Measurements from ENCODE around the gene HDLBP. TPM values are rescaled to one million over a fixed set of nuclear protein-coding genes. Genes with fewer than 3 reads are reported as not detected.
"Not testable (repeated sequence)": the region's sequence is repeated elsewhere in the genome, so short reads cannot be mapped to it uniquely, and the experiment has no call there.

HDLBP gene
- polyA plus RNA-seq, 3 donors = 50.4 to 73.1 (median 69.9) TPM

GRCh38 chr2:241296767-241297166 lies 18.7 kb downstream of the HDLBP start:
- Mint-ChIP-seq H3K27me3 (ENCODE audit: low read depth in 3 of 3) (no peaks in the 10 kb centered on the region), H3K36me3 (peaks cover 10 to 20% of the 10 kb centered on the region in 2 donors), H3K27ac (peak overlapping the region in 2 of 7 donors; percentile 20 to 27), H3K4me1 (peaks cover 7% of the 10 kb centered on the region), H3K4me3 (no peak overlapping the region), H3K9me3 (no peaks in the 10 kb centered on the region)
- Histone ChIP-seq H4K20me1 (ENCODE audit: insufficient read depth, low read length) (peaks cover 99% of the 10 kb centered on the region), H3K27ac (ENCODE audit: low read depth in 1 of 2, low read length in 2 of 2) (peak overlapping the region in 1 of 2 donors; percentile 9), H3K4me3 (replicated peaks in 1 of 3; ENCODE audit: low read depth in 2 of 3, low read length in 3 of 3) (no peak overlapping the region), H3K79me2 (ENCODE audit: insufficient read depth, low read length) (peaks cover 97% of the 10 kb centered on the region), H3K9me3 (replicated peaks in 1 of 2; ENCODE audit: control insufficient read depth in 1 of 2, insufficient read depth in 1 of 2, low read length in 2 of 2) (no peaks in the 10 kb centered on the region), H3K9ac (ENCODE audit: insufficient read depth, low read length, poor library complexity, severe bottlenecking) (no peak overlapping the region), H2AFZ (ENCODE audit: insufficient read depth, low read depth, low read length, poor library complexity, severe bottlenecking) (no peak overlapping the region), H3K27me3 (ENCODE audit: control insufficient read depth in 2 of 2, insufficient read depth in 2 of 2, low read length in 2 of 2) (no peaks in the 10 kb centered on the region), H3K4me1 (ENCODE audit: control insufficient read depth in 1 of 2, insufficient read depth in 2 of 2, low read length in 2 of 2) (no peaks in the 10 kb centered on the region), H3K4me2 (replicated peaks; ENCODE audit: extremely low read depth, low read length, poor library complexity, severe bottlenecking) (no peak overlapping the region), H3K36me3 (replicated peaks in 1 of 2; ENCODE audit: control insufficient read depth in 1 of 2, insufficient read depth in 2 of 2, low read length in 2 of 2) (peaks cover 0 to 15% of the 10 kb centered on the region in 2 donors)
- WGBS (ENCODE audit: insufficient coverage) = 97% methylated on average over 3 of the region's 8 CpGs
- TF ChIP-seq CTCF (IDR thresholded peaks at IDR 0.05) = no peak
- intact Hi-C loops (cut with micrococcal nuclease) = no loop called here
- no peak for DNase-seq

- intact Hi-C loops (cut with micrococcal nuclease) = no loop called here
- Mint-ChIP-seq H3K9me3 (no peaks in the 10 kb centered on the region), H3K4me1 (peaks cover 7% of the 10 kb centered on the region), H3K36me3 (peaks cover 10 to 22% of the 10 kb centered on the region in 2 donors), H3K27me3 (ENCODE audit: low read depth in 3 of 3) (no peaks in the 10 kb centered on the region), H3K4me3 (no peak overlapping the region), H3K27ac (no peak overlapping the region)
- Histone ChIP-seq H3K4me2 (replicated peaks; ENCODE audit: extremely low read depth, low read length, poor library complexity, severe bottlenecking) (no peak overlapping the region), H3K9ac (ENCODE audit: insufficient read depth, low read length, poor library complexity, severe bottlenecking) (no peak overlapping the region), H3K27ac (ENCODE audit: low read depth in 1 of 2, low read length in 2 of 2) (no peak overlapping the region), H4K20me1 (ENCODE audit: insufficient read depth, low read length) (peaks cover 100% of the 10 kb centered on the region), H3K36me3 (replicated peaks in 1 of 2; ENCODE audit: control insufficient read depth in 1 of 2, insufficient read depth in 2 of 2, low read length in 2 of 2) (peaks cover 0 to 15% of the 10 kb centered on the region in 2 donors), H3K4me3 (replicated peaks in 1 of 3; ENCODE audit: low read depth in 2 of 3, low read length in 3 of 3) (no peak overlapping the region), H3K27me3 (ENCODE audit: control insufficient read depth in 2 of 2, insufficient read depth in 2 of 2, low read length in 2 of 2) (no peaks in the 10 kb centered on the region), H3K79me2 (ENCODE audit: insufficient read depth, low read length) (peaks cover 99% of the 10 kb centered on the region), H2AFZ (ENCODE audit: insufficient read depth, low read depth, low read length, poor library complexity, severe bottlenecking) (no peak overlapping the region), H3K9me3 (replicated peaks in 1 of 2; ENCODE audit: control insufficient read depth in 1 of 2, insufficient read depth in 1 of 2, low read length in 2 of 2) (no peaks in the 10 kb centered on the region), H3K4me1 (ENCODE audit: control insufficient read depth in 1 of 2, insufficient read depth in 2 of 2, low read length in 2 of 2) (no peaks in the 10 kb centered on the region)
- DNase-seq = no peak
- no CpG with 5 or more reads among the region's 7 CpGs for WGBS (ENCODE audit: insufficient coverage)
- TF ChIP-seq CTCF (IDR thresholded peaks at IDR 0.05) = no peak
Observed at GRCh38 chr2:241295326-241296095, 20.0 kb downstream of the HDLBP start.

- H3K4me3 Mint-ChIP-seq; H3K4me1 ChIP-seq (ENCODE audit: control insufficient read depth in 1 of 2, insufficient read depth in 2 of 2, low read length in 2 of 2); H3K27me3 Mint-ChIP-seq (ENCODE audit: low read depth in 3 of 3); H3K9me3 ChIP-seq (replicated peaks in 1 of 2; ENCODE audit: control insufficient read depth in 1 of 2, insufficient read depth in 1 of 2, low read length in 2 of 2); DNase-seq; H3K4me3 ChIP-seq (replicated peaks in 1 of 3; ENCODE audit: low read depth in 2 of 3, low read length in 3 of 3); H3K9ac ChIP-seq (ENCODE audit: insufficient read depth, low read length, poor library complexity, severe bottlenecking); H3K9me3 Mint-ChIP-seq; H3K4me2 ChIP-seq (replicated peaks; ENCODE audit: extremely low read depth, low read length, poor library complexity, severe bottlenecking); H2AFZ ChIP-seq (ENCODE audit: insufficient read depth, low read depth, low read length, poor library complexity, severe bottlenecking); H3K27me3 ChIP-seq (ENCODE audit: control insufficient read depth in 2 of 2, insufficient read depth in 2 of 2, low read length in 2 of 2); H3K27ac Mint-ChIP-seq; H3K27ac ChIP-seq (ENCODE audit: low read depth in 1 of 2, low read length in 2 of 2); intact Hi-C loops (cut with micrococcal nuclease): not testable (repeated sequence)
- Histone ChIP-seq H3K36me3 (replicated peaks in 1 of 2; ENCODE audit: control insufficient read depth in 1 of 2, insufficient read depth in 2 of 2, low read length in 2 of 2) (peaks cover 4 to 17% of the 10 kb centered on the region in 2 donors), H3K79me2 (ENCODE audit: insufficient read depth, low read length) (peaks cover 99% of the 10 kb centered on the region), H4K20me1 (ENCODE audit: insufficient read depth, low read length) (peaks cover 100% of the 10 kb centered on the region)
- 100% methylated on average over 4 of the region's 7 CpGs for WGBS (ENCODE audit: insufficient coverage)
- H3K36me3 Mint-ChIP-seq = peaks cover 10 to 33% of the 10 kb centered on the region in 2 donors
- H3K4me1 Mint-ChIP-seq = peaks cover 16% of the 10 kb centered on the region
Observed at GRCh38 chr2:241293378-241293797, 22.1 kb downstream of the HDLBP start.
